H1 (cell line): ENCODE data around the gene TET1. TPM values are rescaled to one million over a fixed set of nuclear protein-coding genes. Genes with fewer than 3 reads are reported as not detected.

Experiments
- ATF3 ChIP-seq: IDR thresholded peaks from 2 replicates; pipeline ENCODE4 v1.6.1; 2011; ENCODE audit warnings: low read depth, mild to moderate bottlenecking, low read length; ENCODE audit not compliant: insufficient read depth
- BCL11A ChIP-seq, 2 experiments: IDR thresholded peaks; one replicate each; pipeline ENCODE4 v1.6.1; 2011; ENCODE audit warnings: low read depth in 2 of 2, low read length in 2 of 2, mild to moderate bottlenecking in 2 of 2
- CHD1 ChIP-seq: IDR thresholded peaks from 2 replicates; pipeline ENCODE4 v1.6.1; 2012; ENCODE audit warnings: low read depth, low read length, improper control_type of control experiment
- CHD2 ChIP-seq: IDR thresholded peaks from 2 replicates; pipeline ENCODE4 v1.6.1; 2012; ENCODE audit warnings: low read length, improper control_type of control experiment
- CREB1 ChIP-seq: IDR thresholded peaks from 2 replicates; pipeline ENCODE4 v1.6.1; 2012; ENCODE audit warnings: inconsistent platforms
- CTBP2 ChIP-seq: IDR thresholded peaks from 2 replicates; pipeline ENCODE4 v1.7.0; 2011; ENCODE audit warnings: borderline replicate concordance, mild to moderate bottlenecking, moderate library complexity, mixed read lengths, low read length; ENCODE audit not compliant: insufficient read depth, insufficient read length
- EZH2 ChIP-seq: fragments of 200-600 bp; sonication (generic); IDR thresholded peaks from 2 replicates; pipeline ENCODE4 v1.7.1; 2012; ENCODE audit warnings: low read depth, mild to moderate bottlenecking, moderate library complexity, low read length, inconsistent platforms; ENCODE audit not compliant: severe bottlenecking
- HDAC6 ChIP-seq: IDR thresholded peaks from one replicate; pipeline ENCODE4 v1.7.1; 2012; ENCODE audit warnings: low read depth, mild to moderate bottlenecking, inconsistent platforms, low read length, moderate library complexity
- KDM4A ChIP-seq: IDR thresholded peaks from one replicate; pipeline ENCODE4 v1.7.1; 2012; ENCODE audit warnings: low read depth, mild to moderate bottlenecking, moderate library complexity, low read length, inconsistent platforms; ENCODE audit not compliant: severe bottlenecking
- MAFK ChIP-seq: IDR thresholded peaks from 2 replicates; pipeline ENCODE4 v1.6.1; 2012; ENCODE audit warnings: low read depth, mild to moderate bottlenecking, improper control_type of control experiment, low read length
- NRF1 ChIP-seq: IDR thresholded peaks from 2 replicates; pipeline ENCODE4 v1.6.1; 2011; ENCODE audit warnings: mild to moderate bottlenecking, low read depth, low read length, improper control_type of control experiment
- POLR2AphosphoS5 ChIP-seq: IDR thresholded peaks from 2 replicates; pipeline ENCODE4 v1.6.1; 2011; ENCODE audit warnings: low read depth, low read length
- RAD21 ChIP-seq, 2 experiments: IDR thresholded peaks in 1 of 2; conservative IDR thresholded peaks in 1 of 2; 2 replicates each; pipeline ENCODE4 v1.6.1; 2011; ENCODE audit warnings: low read depth in 2 of 2, low read length in 2 of 2, improper control_type of control experiment in 1 of 2, inconsistent platforms in 1 of 2, mild to moderate bottlenecking in 1 of 2, moderate library complexity in 1 of 2
- RNF2 ChIP-seq: fragments of 200-900, 300-1000 bp; sonication (generic); IDR thresholded peaks from 2 replicates; pipeline ENCODE4 v1.7.1; 2016; ENCODE audit warnings: borderline replicate concordance, low read depth, mild to moderate bottlenecking, antibody characterized with exemption, low read length; ENCODE audit not compliant: poor library complexity, severe bottlenecking; ENCODE audit errors: missing control alignments
- SIRT6 ChIP-seq: IDR thresholded peaks from one replicate; pipeline ENCODE4 v1.7.1; 2012; ENCODE audit warnings: low read length, inconsistent platforms
- SP1 ChIP-seq: IDR thresholded peaks from 2 replicates; pipeline ENCODE4 v1.6.1; 2011; ENCODE audit warnings: low read depth, low read length
- SRF ChIP-seq: IDR thresholded peaks from 2 replicates; pipeline ENCODE4 v1.6.1; 2011; ENCODE audit warnings: mild to moderate bottlenecking, low read depth, low read length, moderate library complexity
- TAF1 ChIP-seq: IDR thresholded peaks from 2 replicates; pipeline ENCODE4 v1.6.1; 2011; ENCODE audit warnings: mild to moderate bottlenecking, low read depth, low read length
- TAF7 ChIP-seq: optimal IDR thresholded peaks from 2 replicates; pipeline ENCODE3; 2011; ENCODE audit warnings: low read depth, mild to moderate bottlenecking, inconsistent platforms, low read length, moderate library complexity, borderline replicate concordance
- TBP ChIP-seq: IDR thresholded peaks from 2 replicates; pipeline ENCODE4 v1.6.1; 2011; ENCODE audit warnings: low read depth, low read length, improper control_type of control experiment
- TCF12 ChIP-seq: IDR thresholded peaks from 2 replicates; pipeline ENCODE4 v1.6.1; 2011; ENCODE audit warnings: low read depth, mild to moderate bottlenecking, low read length
- TEAD4 ChIP-seq: IDR thresholded peaks from 2 replicates; pipeline ENCODE4 v1.6.1; 2012; ENCODE audit warnings: low read depth, low read length, inconsistent platforms, mixed read lengths
- YY1 ChIP-seq: IDR thresholded peaks from 2 replicates; pipeline ENCODE4 v1.6.1; 2011; ENCODE audit warnings: low read depth, mild to moderate bottlenecking, low read length
- ZNF274 ChIP-seq: IDR thresholded peaks from 2 replicates; pipeline ENCODE4 v1.7.0; 2012; ENCODE audit warnings: low read length, borderline replicate concordance; ENCODE audit errors: extremely low read depth
- polyA plus RNA-seq, 7 experiments: library from polyadenylated mRNA; depleted of rRNA in 3 of 7; stranded (reverse) in 5 of 7; unstranded in 2 of 7; fragments of >200 nt in 5 of 7; fragments of 200-250 nt in 2 of 7; gene quantifications; 1 replicate in 5 of 7; 2 replicates in 1 of 7; 4 replicates in 1 of 7; pipeline versions ENCODE4 v1.2.1 to v1.2.3, GENCODE V29; 2011 to 2013; ENCODE audit warnings: missing spikeins in 2 of 7, mixed read lengths in 2 of 7
- total RNA-seq: library from RNA; stranded (reverse); fragmentation: NEBNext Ultra II Directional; extraction: Animal tissue kit (Norgen Biotek cat#: 25700); gene quantifications from 2 replicates; pipeline ENCODE4 v1.2.1, GENCODE V29; 2021

Gene TET1
- total and polyA plus RNA-seq, 2 of the 8 experiments (the other 6 are each of a cell fraction or from before 2014, with no cell fraction given) = 15.2 to 69.3 TPM

GRCh38 chr10:68600041-68600778 lies 40.1 kb downstream of the TET1 start (continued):
- peak; percentile 62; the same call in 1 of the 2 replicates for TF ChIP-seq CHD2
- TF ChIP-seq RAD21 (IDR thresholded peaks at IDR 0.05 in 1 of 2, conservative IDR thresholded peaks at IDR 0.05 in 1 of 2; ENCODE audit: low read depth in 2 of 2, low read length in 2 of 2) = peak; percentile 13 to 27; a peak in 2 of 4 replicates
- no peak for TF ChIP-seq BCL11A (IDR thresholded peaks at IDR 0.05; ENCODE audit: low read depth in 2 of 2, low read length in 2 of 2)
- TF ChIP-seq CREB1 = peak; percentile 71; the same call in 1 of the 2 replicates
- peak; percentile 87 for TF ChIP-seq YY1
- TF ChIP-seq MAFK = no peak
- no peak for TF ChIP-seq RNF2
- TF ChIP-seq SP1 = peak; percentile 97
- TF ChIP-seq EZH2 = no peak
- peak; percentile 78 for TF ChIP-seq TBP
- peak; percentile 44 for TF ChIP-seq TAF7
- no peak for TF ChIP-seq TCF12
- 0 out of 2 replicates have a peak, but pooled peaks have one; percentile 24 for TF ChIP-seq SRF
- TF ChIP-seq NRF1 = no peak
- peak; percentile 64; the same call in 1 of the 2 replicates for TF ChIP-seq POLR2AphosphoS5
- no peak for TF ChIP-seq ZNF274
- TF ChIP-seq KDM4A = no peak
- no peak for TF ChIP-seq SIRT6
- no peak for TF ChIP-seq HDAC6
- TF ChIP-seq CHD1 = no peak
- TF ChIP-seq ATF3 = no peak
- peak; percentile 79 for TF ChIP-seq CTBP2
- TF ChIP-seq TAF1 = peak; percentile 81
- peak; percentile 8; the same call in 1 of the 2 replicates for TF ChIP-seq TEAD4
